Stimulated activated memory B cell treated with anti-CD40 and anti-IgM and Interleukin-4, amounts not matched to agents 10 μg/mL and 1 μg/mL and 100 μg/mL, for 72 hours (primary cell): ENCODE measurements around the gene CSTF3.
A peak's percentile ranks its signal among the peaks of the same experiment; 100 is the strongest.
"Not testable (repeated sequence)": the region's sequence is repeated elsewhere in the genome, so short reads cannot be mapped to it uniquely, and the experiment has no call there.

Experiments used
- ATAC-seq: fragments of 150-1000 bp; cut with Tn5 transposase; 2 replicates; pipeline ENCODE4 v1.10.0; 2021
- H3K27ac Mint-ChIP-seq: one replicate; pipeline ENCODE4 v1.8.0; 2022; ENCODE audit warnings: mild to moderate bottlenecking, mixed read lengths
- H3K27me3 Mint-ChIP-seq: one replicate; pipeline ENCODE4 v1.8.0; 2022; ENCODE audit warnings: mixed read lengths
- H3K36me3 Mint-ChIP-seq: one replicate; pipeline ENCODE4 v1.8.0; 2022; ENCODE audit warnings: mixed read lengths
- H3K4me1 Mint-ChIP-seq: one replicate; pipeline ENCODE4 v1.8.0; 2022; ENCODE audit warnings: mixed read lengths
- H3K4me3 Mint-ChIP-seq: one replicate; pipeline ENCODE4 v1.8.0; 2022; ENCODE audit warnings: mild to moderate bottlenecking, moderate library complexity, mixed read lengths
- H3K9me3 Mint-ChIP-seq: one replicate; pipeline ENCODE4 v1.8.0; 2022; ENCODE audit warnings: mixed read lengths

Gene CSTF3

DNA sequence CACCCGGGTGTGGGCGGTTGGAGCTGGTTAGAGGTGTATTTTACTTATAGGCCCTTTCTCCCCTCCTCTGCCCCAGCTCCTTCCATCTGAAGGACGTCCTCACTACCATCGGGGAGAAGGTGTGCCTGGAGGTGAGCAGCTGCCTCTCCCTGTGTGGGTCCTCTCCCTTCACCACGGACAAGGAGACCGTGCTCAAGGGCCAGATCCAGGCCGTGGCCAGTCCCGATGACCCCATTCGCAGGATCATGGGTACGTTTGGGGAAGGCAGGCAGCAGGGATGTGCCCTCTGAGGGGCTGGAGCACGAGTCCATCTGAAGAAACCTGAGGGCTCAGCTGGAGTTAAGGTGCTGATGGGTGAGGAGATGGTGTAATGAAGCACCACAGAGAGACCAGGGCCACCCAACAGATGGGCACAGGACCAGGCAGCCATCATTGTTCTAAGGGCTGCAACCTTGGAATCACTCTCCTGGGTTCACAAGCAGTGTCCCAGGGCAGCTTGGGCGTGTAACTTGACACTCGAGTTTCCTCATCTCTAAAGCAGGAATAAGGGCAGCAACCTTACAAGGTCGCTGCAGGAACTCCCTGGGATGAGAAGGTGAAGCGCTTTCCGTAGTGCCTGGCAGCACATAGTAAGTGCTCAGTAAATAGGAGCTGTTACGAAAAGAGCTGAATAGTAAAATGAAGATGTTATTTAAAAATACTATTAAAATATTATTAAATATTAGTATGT, 92.5 kb downstream of the CSTF3 start:
- Mint-ChIP-seq H3K4me3 (no peak overlapping the region), H3K4me1 (peaks cover 20% of the 10 kb centered on the region), H3K27me3 (no peaks in the 10 kb centered on the region), H3K27ac (no peak overlapping the region), H3K36me3 (peaks cover 60% of the 10 kb centered on the region), H3K9me3 (no peaks in the 10 kb centered on the region)
- no peak for ATAC-seq

DNA sequence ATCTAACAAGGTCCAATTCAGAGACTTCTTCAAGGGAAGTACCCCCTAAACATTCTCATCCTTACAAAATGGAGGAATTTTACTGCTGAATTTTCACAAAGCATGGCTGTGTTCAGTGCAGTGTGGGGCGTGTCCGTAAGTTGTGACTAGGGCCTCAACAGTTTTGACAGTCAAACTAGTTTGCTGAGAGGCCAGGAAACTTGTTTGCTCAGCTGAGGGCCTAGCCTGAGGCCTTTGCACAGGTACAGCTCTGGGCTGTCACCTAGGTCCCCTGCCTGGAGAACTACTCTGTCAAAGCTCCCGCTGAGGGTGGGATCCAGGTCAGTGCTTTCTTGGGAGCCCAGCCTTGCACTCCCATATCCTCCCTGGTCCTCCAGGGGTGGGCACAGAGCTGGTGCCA, 94.0 kb downstream of the CSTF3 start:
- peaks cover 60% of the 10 kb centered on the region for H3K36me3 Mint-ChIP-seq
- no peaks in the 10 kb centered on the region for H3K27me3 Mint-ChIP-seq

DNA sequence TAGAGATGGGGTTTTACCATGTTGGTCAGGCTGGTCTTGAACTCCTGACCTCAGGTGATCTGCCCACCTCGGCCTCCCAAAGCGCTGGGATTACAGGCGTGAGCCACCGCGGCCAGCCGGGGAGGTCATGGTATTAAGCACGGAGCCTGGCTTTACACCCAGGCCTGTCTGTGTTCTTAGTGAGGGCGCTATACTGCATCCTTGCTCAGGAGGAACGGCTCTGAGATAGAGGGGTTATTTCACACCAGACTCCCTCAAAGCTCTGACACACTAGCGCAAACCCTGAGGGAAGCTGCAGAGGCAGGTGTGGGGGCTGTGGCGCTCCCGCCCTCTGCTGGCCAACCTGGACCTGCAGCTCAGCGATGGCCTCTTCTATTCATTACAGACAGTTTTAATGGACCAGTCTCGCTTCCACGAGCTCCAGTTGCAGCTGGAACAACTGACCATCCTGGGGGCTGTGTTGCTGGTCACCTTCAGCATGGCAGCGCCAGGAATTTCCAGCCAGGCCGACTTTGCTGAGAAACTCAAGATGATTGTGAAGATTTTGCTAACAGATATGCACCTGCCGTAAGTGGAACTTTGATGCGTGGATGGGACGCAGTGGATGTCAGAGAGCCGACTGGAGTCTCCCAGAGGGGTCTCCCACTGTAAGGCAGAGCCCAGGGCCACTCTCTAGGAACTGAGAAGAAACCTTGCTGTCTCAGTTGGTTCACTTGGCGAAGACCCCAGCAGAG, 95.7 kb downstream of the CSTF3 start:
- Mint-ChIP-seq H3K36me3 (peaks cover 46% of the 10 kb centered on the region), H3K4me3 (no peak overlapping the region), H3K27me3 (no peaks in the 10 kb centered on the region), H3K4me1 (peaks cover 35% of the 10 kb centered on the region), H3K27ac (no peak overlapping the region), H3K9me3 (no peaks in the 10 kb centered on the region)
- ATAC-seq = peak; percentile 86

More for the DNA sequence above, 94.0 kb downstream of the CSTF3 start:
- Mint-ChIP-seq H3K4me1 (peaks cover 35% of the 10 kb centered on the region), H3K4me3 (no peak overlapping the region), H3K9me3 (no peaks in the 10 kb centered on the region), H3K27ac (no peak overlapping the region)
- no peak for ATAC-seq

DNA sequence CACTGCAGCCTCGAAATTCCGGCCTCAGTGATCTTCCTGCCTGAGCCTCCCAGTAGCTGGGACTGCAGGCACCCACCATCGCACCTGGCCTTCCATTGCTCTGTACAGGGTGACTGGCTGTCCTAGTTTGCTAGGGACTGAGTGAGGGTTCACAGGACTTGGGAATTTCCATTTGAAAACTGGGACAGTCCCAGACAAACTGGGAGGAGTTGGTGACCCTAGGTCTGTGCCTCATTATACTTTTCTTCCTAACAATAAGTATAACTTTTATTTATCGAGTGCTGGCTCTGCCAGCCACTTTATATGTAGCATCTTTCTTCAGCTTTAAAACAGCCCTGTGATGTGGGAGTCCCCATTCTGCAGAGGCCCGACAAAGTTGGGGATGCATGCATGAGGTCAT, 96.4 kb downstream of the CSTF3 start:
- H3K27me3 Mint-ChIP-seq = no peaks in the 10 kb centered on the region
- peaks cover 35% of the 10 kb centered on the region for H3K4me1 Mint-ChIP-seq
- no peak for ATAC-seq
- peak overlapping the region; percentile 73 for H3K27ac Mint-ChIP-seq
- no peak overlapping the region for H3K4me3 Mint-ChIP-seq
- peaks cover 46% of the 10 kb centered on the region for H3K36me3 Mint-ChIP-seq
- no peaks in the 10 kb centered on the region for H3K9me3 Mint-ChIP-seq

DNA sequence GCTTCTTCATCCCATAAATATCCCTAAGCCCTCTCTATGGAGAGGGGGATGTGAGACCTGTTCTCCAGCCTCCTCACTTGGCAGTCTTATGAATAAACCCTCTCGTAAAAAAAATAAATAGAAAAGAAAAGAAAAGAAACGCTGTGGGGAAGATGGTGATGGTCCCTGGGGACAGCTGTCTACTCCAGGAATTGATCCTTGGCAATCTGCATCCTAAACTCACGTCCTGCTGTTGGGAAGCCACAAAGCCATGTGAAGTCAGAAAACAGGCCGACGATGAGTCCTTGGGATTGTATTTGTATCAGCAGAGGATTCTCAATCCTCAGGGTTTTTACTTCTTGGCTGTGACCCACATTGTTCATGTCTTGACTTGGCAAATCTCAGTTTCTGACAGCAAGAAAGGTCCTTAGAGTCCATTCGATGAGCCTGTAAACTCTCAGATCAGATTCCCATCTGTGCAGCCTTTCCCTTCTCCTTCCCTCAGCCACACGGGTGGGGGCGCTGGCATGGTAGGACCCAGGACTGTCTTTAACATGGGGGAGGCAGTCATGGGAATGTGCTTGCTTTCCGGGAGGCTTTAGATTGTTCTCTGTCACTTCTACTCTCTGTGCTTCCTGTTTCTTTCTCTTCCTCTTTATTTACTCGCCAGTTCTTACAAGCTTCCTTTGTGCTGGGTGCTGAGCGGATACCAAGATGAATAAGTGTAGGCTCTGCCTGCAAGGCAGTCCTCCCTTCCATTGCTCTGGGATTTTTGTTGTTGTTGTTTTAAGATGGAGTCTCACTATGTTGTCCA, 97.1 kb downstream of the CSTF3 start:
- H3K27me3 Mint-ChIP-seq = no peaks in the 10 kb centered on the region
- peaks cover 35% of the 10 kb centered on the region for H3K4me1 Mint-ChIP-seq
- ATAC-seq = no peak
- peak overlapping the region; percentile 73 for H3K27ac Mint-ChIP-seq
- no peaks in the 10 kb centered on the region for H3K9me3 Mint-ChIP-seq
- H3K4me3 Mint-ChIP-seq = no peak overlapping the region
- peaks cover 51% of the 10 kb centered on the region for H3K36me3 Mint-ChIP-seq

DNA sequence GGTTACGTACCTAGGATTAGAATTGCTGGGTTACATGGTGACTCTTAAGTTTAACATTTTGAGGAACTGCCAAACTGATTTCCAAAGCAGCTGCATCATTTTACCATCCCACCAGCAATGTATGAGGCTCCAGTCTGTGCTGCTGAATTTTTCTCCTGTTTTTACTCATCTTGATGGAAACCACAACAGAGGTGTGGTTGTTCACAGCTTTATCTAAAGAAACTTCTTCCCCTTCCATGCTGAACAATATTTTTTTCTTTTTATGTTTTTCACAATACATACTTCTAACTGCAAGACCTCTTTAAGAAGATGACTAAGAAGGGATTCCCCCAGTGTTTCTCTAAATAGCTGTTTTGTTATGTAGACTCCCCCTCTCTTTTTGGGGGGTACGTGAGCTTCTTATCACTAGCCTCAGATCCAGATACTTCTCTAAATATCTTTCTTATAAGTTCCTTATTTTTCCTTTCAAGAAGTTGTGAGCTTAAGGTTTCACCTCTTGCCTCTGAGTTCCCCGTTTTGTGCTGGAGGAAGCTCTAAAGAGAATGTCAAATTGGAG, 97.9 kb downstream of the CSTF3 start:
- Mint-ChIP-seq H3K27ac (peak overlapping the region; percentile 73), H3K9me3 (no peaks in the 10 kb centered on the region), H3K4me1 (peaks cover 35% of the 10 kb centered on the region), H3K27me3 (no peaks in the 10 kb centered on the region), H3K4me3 (no peak overlapping the region), H3K36me3 (peaks cover 52% of the 10 kb centered on the region)
- ATAC-seq = peak; percentile 59

DNA sequence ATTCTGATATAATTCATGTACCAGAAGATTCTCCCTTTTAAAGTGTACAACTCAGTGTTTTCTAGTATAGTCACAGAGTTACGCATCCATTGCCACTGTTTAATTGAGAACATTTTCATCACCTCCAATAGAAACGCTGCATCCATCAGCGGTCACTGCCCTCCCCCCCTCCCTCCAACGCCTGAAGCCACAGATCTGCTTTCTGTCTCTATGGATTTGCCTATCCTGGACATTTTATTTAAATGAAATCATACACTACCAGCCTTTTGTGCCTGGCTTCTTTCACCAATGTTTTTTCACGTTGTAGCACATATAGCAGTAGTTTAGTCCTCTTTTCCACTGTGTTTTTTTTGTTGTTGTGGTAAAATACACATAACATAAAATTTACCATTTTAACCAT, 99.1 kb downstream of the CSTF3 start:
- no peak overlapping the region for H3K27ac Mint-ChIP-seq
- H3K27me3 Mint-ChIP-seq = no peaks in the 10 kb centered on the region
- ATAC-seq = no peak
- no peak overlapping the region for H3K4me3 Mint-ChIP-seq
- no peaks in the 10 kb centered on the region for H3K9me3 Mint-ChIP-seq
- peaks cover 54% of the 10 kb centered on the region for H3K36me3 Mint-ChIP-seq
- peaks cover 35% of the 10 kb centered on the region for H3K4me1 Mint-ChIP-seq

DNA sequence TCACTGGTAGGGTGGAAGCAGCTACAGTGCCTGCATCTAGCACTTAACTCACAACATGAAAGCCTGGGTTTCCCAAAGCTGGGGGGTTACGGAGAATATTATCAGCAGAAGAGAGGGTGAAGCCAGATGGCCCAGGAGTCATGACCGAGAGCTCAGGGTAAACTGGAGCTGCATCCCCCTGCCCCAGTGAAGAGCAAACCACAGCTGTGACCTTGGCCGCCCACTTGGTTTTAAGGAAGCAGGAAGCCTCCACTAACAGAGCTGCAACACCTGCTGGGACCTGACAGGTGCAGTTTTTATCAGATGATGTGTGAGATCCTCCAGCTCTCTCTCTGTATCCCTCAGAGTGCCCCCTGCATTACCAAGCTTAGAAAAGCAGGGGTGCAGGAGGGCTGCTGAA, 101.0 kb downstream of the CSTF3 start:
- Mint-ChIP-seq H3K27ac (peak overlapping the region; percentile 20), H3K27me3 (no peaks in the 10 kb centered on the region), H3K4me3 (no peak overlapping the region), H3K4me1 (peaks cover 28% of the 10 kb centered on the region), H3K36me3 (peaks cover 46% of the 10 kb centered on the region), H3K9me3 (no peaks in the 10 kb centered on the region)
- no peak for ATAC-seq

DNA sequence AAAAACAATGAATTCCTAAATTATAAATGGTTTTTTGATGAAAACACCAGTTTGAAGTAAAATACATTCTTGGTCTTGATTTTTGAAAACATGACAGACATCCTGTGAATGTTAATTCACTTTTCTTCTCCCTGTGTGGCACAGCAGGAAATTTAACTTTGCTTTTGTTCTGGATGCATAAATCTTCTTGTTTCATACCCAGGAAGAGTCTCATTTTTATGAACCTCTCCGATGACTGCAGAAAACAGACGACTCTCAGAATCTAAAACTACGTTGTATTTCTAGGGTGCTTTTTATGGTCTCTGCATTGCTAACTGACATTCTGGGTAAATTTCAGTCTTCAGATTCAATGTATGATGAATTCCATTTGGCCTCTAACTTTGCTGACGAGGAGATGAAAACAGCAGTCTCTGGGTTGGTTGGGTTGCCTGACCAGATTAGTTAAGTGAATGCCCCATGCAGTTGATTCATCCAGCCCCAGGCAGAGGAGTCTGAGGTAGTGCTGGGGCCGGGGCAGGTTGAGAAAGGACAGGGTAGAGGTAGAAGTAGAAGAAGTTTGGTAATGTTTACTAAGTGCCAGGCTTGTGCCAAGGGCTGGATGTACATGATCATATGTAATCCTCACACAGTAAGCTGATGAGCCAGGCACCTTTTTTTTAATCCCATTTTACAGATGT, 101.8 kb downstream of the CSTF3 start:
- no peak for ATAC-seq
- Mint-ChIP-seq H3K4me1 (peaks cover 21% of the 10 kb centered on the region), H3K36me3 (peaks cover 52% of the 10 kb centered on the region), H3K27ac (peak overlapping the region; percentile 20), H3K9me3 (no peaks in the 10 kb centered on the region), H3K4me3 (no peak overlapping the region), H3K27me3 (no peaks in the 10 kb centered on the region)

DNA sequence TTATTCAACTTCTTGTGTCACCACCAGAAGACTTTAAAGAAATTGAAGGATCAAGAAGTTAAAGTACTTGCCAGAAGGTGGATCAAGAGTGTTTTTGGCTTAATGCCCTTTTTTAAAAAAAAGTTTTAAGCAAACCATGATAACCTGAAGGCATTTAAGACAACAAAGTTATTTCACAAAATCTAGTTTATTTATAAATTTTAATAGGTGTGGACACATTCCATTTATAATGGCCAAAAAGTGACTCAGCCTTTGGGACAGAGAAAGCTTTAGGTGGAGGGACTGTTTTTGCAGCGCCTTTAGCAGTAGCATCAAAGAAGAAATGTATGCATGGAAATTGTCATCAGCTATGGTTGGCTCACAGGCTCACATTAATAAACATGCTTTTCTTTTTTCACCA, 104.0 kb downstream of the CSTF3 start:
- ATAC-seq = no peak
- no peaks in the 10 kb centered on the region for H3K27me3 Mint-ChIP-seq
- no peaks in the 10 kb centered on the region for H3K9me3 Mint-ChIP-seq
- H3K27ac Mint-ChIP-seq = no peak overlapping the region
- no peak overlapping the region for H3K4me3 Mint-ChIP-seq
- peaks cover 38% of the 10 kb centered on the region for H3K36me3 Mint-ChIP-seq
- peaks cover 5% of the 10 kb centered on the region for H3K4me1 Mint-ChIP-seq

DNA sequence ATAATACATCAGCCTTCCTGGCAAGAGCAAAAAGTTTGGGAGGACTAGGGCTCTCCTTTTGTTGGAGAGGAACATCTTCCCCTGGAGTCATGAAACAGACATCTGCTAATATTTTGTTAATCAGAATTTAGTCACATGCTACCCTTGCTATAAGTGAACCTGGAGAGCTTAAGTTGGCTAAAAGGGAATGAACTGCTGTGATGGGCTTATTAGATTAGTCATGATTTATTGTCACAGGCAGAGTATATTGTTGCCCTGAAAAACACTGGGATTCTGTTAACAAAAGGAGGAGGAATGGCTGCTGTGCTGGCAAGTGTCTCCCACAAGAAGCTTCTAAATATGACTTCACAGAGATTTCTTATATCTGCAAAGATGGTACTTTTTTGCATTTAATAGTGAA, 105.9 kb downstream of the CSTF3 start:
- H3K4me3 Mint-ChIP-seq = no peak overlapping the region
- no peaks in the 10 kb centered on the region for H3K9me3 Mint-ChIP-seq
- peaks cover 34% of the 10 kb centered on the region for H3K36me3 Mint-ChIP-seq
- ATAC-seq = no peak
- no peak overlapping the region for H3K27ac Mint-ChIP-seq
- no peaks in the 10 kb centered on the region for H3K27me3 Mint-ChIP-seq
- peaks cover 20% of the 10 kb centered on the region for H3K4me1 Mint-ChIP-seq

DNA sequence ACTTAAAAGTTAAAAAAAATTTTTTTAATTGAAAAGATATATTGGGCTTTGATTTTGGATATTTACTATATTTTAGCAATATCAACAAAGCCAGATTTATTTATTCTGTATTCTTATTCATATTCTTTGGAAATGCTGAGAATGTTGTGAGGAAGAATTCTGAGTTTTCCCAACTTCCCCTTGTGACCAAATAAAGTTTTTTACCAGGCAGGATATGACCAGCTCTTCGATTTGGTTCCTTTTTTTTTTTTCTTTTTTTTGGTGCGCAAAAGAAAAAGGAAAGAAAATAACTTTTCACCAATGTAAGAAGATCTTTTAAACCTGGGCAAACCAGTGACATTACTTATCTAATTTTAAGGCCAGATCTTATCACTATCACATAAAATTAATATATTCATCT, 109.0 kb downstream of the CSTF3 start:
- Mint-ChIP-seq H3K36me3 (peaks cover 29% of the 10 kb centered on the region), H3K4me1 (peaks cover 20% of the 10 kb centered on the region), H3K9me3 (no peaks in the 10 kb centered on the region), H3K27me3 (no peaks in the 10 kb centered on the region), H3K4me3 (no peak overlapping the region), H3K27ac (peak overlapping the region; percentile 88)
- ATAC-seq = no peak

DNA sequence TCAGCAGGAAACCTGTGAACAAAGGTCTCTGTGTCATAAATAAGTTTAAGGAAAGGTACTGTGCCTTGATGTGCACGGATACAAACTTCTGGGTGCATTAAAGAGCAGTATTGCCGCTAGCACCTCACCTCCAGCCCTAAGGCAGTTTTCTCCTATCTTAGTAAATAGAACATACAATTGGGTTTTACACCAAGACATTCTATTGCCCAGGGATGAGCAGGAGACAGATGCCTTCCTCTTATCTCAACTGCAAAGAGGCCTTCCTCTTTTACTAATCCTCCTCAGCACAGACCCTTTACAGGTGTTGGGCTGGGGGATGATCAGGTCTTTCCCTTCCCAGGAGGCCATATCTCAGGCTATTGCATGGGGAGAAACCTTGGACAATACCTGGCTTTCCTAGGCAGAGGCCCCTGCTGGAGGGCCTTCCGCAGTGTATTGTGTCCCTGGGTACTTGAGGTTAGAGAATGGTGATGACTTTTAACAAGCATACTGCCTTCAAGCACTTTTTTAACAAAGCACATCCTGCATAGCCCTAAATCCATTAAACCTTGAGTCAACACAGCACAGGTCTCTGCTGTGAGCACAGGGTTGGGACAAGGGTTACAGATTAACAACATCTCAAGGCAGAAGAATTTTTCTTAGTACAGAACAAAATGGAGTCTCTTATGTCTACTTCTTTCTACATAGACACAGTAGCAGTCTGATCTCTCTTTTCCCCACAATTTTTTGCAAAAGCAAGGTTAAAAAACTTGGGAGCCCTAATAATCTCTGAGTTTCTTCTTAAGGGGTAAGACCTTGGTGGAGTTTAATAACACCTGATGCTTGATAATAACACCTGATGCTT, 111.5 kb downstream of the CSTF3 start:
- H3K4me3 Mint-ChIP-seq, ATAC-seq, H3K9me3 Mint-ChIP-seq, H3K27me3 Mint-ChIP-seq, H3K27ac Mint-ChIP-seq: not testable (repeated sequence)
- Mint-ChIP-seq H3K36me3 (peaks cover 38% of the 10 kb centered on the region), H3K4me1 (peaks cover 20% of the 10 kb centered on the region)

DNA sequence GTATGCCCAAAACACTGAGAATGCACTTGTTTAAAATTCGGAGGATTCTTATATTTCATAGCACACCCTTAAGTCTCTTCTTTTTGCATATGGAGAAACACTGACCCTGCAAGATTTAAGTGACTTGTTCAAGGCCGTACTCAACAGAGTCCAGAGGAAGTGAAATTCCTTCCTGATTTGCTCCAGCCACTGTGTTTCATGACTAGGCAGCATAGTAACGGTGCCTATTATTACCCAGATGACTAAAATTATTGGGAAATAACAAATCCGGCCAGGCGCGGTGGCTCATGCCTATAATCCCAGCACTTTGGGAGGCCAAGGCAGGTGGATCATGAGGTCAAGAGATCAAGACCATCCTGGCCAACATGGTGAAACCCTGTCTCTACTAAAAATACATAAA, 112.6 kb downstream of the CSTF3 start:
- not testable (repeated sequence) for ATAC-seq

More for the DNA sequence above, 112.6 kb downstream of the CSTF3 start:
- Mint-ChIP-seq H3K4me1 (peaks cover 20% of the 10 kb centered on the region), H3K36me3 (peaks cover 37% of the 10 kb centered on the region)
- H3K27ac Mint-ChIP-seq, H3K9me3 Mint-ChIP-seq, H3K4me3 Mint-ChIP-seq, H3K27me3 Mint-ChIP-seq: not testable (repeated sequence)
